Adrenal gland (tissue), 5 donors: ENCODE data around the gene SMAD7.

Source experiments
- POLR2A ChIP-seq, 2 donors: fragments of 450-650 bp; IDR thresholded peaks; one replicate each; pipeline ENCODE4 v1.6.1; 2017; ENCODE audit warnings: antibody characterized with exemption in 2 of 2, mild to moderate bottlenecking in 2 of 2, moderate library complexity in 1 of 2
- TF ChIP-seq, protein P1 (sequence below), 6 experiments: fragments of 450-650 bp in 4 of 6; fragments of 200-600 bp in 2 of 6; sonication (generic) in 1 of 6; IDR thresholded peaks; 1 replicate in 5 of 6; 2 replicates in 1 of 6; pipeline versions ENCODE4 v1.5.1 to v1.8.0; 2016 to 2021; ENCODE audit warnings: antibody characterized with exemption in 6 of 6, mild to moderate bottlenecking in 2 of 6, moderate library complexity in 1 of 6
- donor health status: DM: no; HTN: no; CAD: no.

DNA sequence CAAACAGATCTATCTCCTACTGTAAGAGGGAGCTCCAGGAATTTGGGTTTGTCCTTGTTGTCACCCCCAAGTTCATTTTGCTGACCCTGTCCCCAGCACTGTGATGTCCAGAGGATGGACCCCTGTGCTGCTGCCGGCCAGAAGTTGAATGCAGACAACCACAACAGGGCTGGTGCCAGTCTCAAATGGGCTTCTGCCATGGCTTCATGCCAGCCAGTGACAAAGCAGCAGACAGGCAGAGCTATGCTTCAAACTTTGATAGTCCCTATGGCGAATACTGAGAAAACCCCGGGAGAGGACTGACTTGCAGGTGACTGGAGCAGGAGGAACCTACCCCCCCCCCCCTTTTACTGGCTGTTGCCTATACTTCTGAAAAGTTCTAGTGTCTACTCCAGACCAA, 3.2 kb downstream of the SMAD7 start:
- TF ChIP-seq, protein P1, sequence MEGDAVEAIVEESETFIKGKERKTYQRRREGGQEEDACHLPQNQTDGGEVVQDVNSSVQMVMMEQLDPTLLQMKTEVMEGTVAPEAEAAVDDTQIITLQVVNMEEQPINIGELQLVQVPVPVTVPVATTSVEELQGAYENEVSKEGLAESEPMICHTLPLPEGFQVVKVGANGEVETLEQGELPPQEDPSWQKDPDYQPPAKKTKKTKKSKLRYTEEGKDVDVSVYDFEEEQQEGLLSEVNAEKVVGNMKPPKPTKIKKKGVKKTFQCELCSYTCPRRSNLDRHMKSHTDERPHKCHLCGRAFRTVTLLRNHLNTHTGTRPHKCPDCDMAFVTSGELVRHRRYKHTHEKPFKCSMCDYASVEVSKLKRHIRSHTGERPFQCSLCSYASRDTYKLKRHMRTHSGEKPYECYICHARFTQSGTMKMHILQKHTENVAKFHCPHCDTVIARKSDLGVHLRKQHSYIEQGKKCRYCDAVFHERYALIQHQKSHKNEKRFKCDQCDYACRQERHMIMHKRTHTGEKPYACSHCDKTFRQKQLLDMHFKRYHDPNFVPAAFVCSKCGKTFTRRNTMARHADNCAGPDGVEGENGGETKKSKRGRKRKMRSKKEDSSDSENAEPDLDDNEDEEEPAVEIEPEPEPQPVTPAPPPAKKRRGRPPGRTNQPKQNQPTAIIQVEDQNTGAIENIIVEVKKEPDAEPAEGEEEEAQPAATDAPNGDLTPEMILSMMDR (IDR thresholded peaks at IDR 0.05) = no peak
- no peak for TF ChIP-seq POLR2A (IDR thresholded peaks at IDR 0.05)
